ENCODE measurements around the gene HNRNPUL1.

GRCh38 chr19:41273076-41273475 is 8.9 kb downstream of the HNRNPUL1 start:
- TF ChIP-seq YY1 (IDR thresholded peaks at IDR 0.05; ENCODE audit: low read depth, low read length) (no peak), CTCF (IDR thresholded peaks at IDR 0.05; ENCODE audit: control extremely low read depth in 1 of 3, insufficient read depth in 1 of 3, low read depth in 1 of 3, low read length in 3 of 3) (no peak), TBP (IDR thresholded peaks at IDR 0.05; ENCODE audit: low read depth, low read length) (no peak), TCF12 (IDR thresholded peaks at IDR 0.05; ENCODE audit: low read depth, low read length) (no peak), CBX8 (IDR thresholded peaks at IDR 0.05; ENCODE audit: borderline replicate concordance, low read depth, low read length) (no peak), RAD21 (IDR thresholded peaks at IDR 0.05 in 1 of 2, conservative IDR thresholded peaks at IDR 0.05 in 1 of 2; ENCODE audit: low read depth in 2 of 2, low read length in 2 of 2) (no peak), POLR2A (IDR thresholded peaks at IDR 0.05; ENCODE audit: control extremely low read depth in 1 of 2, low read depth in 2 of 2, low read length in 2 of 2) (no peak), ATF3 (IDR thresholded peaks at IDR 0.05; ENCODE audit: insufficient read depth, low read depth, low read length) (no peak), GABPA (IDR thresholded peaks at IDR 0.05; ENCODE audit: borderline replicate concordance, insufficient read depth, low read length) (no peak), EZH2 (IDR thresholded peaks at IDR 0.05; ENCODE audit: low read depth, low read length, severe bottlenecking) (no peak), TAF1 (IDR thresholded peaks at IDR 0.05; ENCODE audit: low read depth, low read length) (no peak), USF2 (IDR thresholded peaks at IDR 0.05; ENCODE audit: low read length) (no peak)
- TF ChIP-seq, protein P1, sequence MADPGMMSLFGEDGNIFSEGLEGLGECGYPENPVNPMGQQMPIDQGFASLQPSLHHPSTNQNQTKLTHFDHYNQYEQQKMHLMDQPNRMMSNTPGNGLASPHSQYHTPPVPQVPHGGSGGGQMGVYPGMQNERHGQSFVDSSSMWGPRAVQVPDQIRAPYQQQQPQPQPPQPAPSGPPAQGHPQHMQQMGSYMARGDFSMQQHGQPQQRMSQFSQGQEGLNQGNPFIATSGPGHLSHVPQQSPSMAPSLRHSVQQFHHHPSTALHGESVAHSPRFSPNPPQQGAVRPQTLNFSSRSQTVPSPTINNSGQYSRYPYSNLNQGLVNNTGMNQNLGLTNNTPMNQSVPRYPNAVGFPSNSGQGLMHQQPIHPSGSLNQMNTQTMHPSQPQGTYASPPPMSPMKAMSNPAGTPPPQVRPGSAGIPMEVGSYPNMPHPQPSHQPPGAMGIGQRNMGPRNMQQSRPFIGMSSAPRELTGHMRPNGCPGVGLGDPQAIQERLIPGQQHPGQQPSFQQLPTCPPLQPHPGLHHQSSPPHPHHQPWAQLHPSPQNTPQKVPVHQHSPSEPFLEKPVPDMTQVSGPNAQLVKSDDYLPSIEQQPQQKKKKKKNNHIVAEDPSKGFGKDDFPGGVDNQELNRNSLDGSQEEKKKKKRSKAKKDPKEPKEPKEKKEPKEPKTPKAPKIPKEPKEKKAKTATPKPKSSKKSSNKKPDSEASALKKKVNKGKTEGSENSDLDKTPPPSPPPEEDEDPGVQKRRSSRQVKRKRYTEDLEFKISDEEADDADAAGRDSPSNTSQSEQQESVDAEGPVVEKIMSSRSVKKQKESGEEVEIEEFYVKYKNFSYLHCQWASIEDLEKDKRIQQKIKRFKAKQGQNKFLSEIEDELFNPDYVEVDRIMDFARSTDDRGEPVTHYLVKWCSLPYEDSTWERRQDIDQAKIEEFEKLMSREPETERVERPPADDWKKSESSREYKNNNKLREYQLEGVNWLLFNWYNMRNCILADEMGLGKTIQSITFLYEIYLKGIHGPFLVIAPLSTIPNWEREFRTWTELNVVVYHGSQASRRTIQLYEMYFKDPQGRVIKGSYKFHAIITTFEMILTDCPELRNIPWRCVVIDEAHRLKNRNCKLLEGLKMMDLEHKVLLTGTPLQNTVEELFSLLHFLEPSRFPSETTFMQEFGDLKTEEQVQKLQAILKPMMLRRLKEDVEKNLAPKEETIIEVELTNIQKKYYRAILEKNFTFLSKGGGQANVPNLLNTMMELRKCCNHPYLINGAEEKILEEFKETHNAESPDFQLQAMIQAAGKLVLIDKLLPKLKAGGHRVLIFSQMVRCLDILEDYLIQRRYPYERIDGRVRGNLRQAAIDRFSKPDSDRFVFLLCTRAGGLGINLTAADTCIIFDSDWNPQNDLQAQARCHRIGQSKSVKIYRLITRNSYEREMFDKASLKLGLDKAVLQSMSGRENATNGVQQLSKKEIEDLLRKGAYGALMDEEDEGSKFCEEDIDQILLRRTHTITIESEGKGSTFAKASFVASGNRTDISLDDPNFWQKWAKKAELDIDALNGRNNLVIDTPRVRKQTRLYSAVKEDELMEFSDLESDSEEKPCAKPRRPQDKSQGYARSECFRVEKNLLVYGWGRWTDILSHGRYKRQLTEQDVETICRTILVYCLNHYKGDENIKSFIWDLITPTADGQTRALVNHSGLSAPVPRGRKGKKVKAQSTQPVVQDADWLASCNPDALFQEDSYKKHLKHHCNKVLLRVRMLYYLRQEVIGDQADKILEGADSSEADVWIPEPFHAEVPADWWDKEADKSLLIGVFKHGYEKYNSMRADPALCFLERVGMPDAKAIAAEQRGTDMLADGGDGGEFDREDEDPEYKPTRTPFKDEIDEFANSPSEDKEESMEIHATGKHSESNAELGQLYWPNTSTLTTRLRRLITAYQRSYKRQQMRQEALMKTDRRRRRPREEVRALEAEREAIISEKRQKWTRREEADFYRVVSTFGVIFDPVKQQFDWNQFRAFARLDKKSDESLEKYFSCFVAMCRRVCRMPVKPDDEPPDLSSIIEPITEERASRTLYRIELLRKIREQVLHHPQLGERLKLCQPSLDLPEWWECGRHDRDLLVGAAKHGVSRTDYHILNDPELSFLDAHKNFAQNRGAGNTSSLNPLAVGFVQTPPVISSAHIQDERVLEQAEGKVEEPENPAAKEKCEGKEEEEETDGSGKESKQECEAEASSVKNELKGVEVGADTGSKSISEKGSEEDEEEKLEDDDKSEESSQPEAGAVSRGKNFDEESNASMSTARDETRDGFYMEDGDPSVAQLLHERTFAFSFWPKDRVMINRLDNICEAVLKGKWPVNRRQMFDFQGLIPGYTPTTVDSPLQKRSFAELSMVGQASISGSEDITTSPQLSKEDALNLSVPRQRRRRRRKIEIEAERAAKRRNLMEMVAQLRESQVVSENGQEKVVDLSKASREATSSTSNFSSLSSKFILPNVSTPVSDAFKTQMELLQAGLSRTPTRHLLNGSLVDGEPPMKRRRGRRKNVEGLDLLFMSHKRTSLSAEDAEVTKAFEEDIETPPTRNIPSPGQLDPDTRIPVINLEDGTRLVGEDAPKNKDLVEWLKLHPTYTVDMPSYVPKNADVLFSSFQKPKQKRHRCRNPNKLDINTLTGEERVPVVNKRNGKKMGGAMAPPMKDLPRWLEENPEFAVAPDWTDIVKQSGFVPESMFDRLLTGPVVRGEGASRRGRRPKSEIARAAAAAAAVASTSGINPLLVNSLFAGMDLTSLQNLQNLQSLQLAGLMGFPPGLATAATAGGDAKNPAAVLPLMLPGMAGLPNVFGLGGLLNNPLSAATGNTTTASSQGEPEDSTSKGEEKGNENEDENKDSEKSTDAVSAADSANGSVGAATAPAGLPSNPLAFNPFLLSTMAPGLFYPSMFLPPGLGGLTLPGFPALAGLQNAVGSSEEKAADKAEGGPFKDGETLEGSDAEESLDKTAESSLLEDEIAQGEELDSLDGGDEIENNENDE (IDR thresholded peaks at IDR 0.05; ENCODE audit: insufficient replicate concordance, low read length), result no peak
